K562 (cell line): ENCODE results near the gene FBXO33. TPM values are rescaled to one million over a fixed set of nuclear protein-coding genes. Genes with fewer than 3 reads are reported as not detected.
A peak's percentile ranks its signal among the peaks of the same experiment; 100 is the strongest.

Experiments
- BDP1 ChIP-seq: IDR thresholded peaks from 3 replicates; pipeline ENCODE4 v1.6.1; 2011; ENCODE audit not compliant: insufficient read length, insufficient read depth
- EGR1 ChIP-seq: fragments of 450-650 bp; conservative IDR thresholded peaks from 2 replicates; pipeline ENCODE4 v1.6.1; 2017; ENCODE audit warnings: mild to moderate bottlenecking
- GABPB1 ChIP-seq: sonication (generic); formaldehyde crosslinking; IDR thresholded peaks from 2 replicates; pipeline ENCODE4 v1.8.0; 2022; ENCODE audit warnings: mild to moderate bottlenecking, missing genetic modification reagents
- JUNB ChIP-seq: fragments of 450-650 bp; formaldehyde crosslinking; conservative IDR thresholded peaks from 2 replicates; pipeline ENCODE4 v1.4.0; 2020; ENCODE audit warnings: mild to moderate bottlenecking
- KLF16 ChIP-seq: IDR thresholded peaks from 2 replicates; pipeline ENCODE4 v1.6.1; 2016; ENCODE audit warnings: antibody characterized with exemption
- MYNN ChIP-seq, 2 experiments: sonication (generic); formaldehyde crosslinking in 1 of 2; IDR thresholded peaks; 2 replicates each; pipeline versions ENCODE4 v1.5.0 to v1.6.1; 2016 to 2020; ENCODE audit warnings: antibody characterized with exemption in 1 of 2, missing genetic modification reagents in 1 of 2
- NEUROD1 ChIP-seq: fragments of 150-350 bp; IDR thresholded peaks from 2 replicates; pipeline ENCODE4 v1.6.1; 2014; ENCODE audit warnings: borderline replicate concordance, low read length, low read depth; ENCODE audit not compliant: partially characterized antibody
- NFE2L1 ChIP-seq: fragments of 450-650 bp; IDR thresholded peaks from 2 replicates; pipeline ENCODE4 v1.6.1; 2016; ENCODE audit warnings: missing genetic modification characterization, low read depth, mild to moderate bottlenecking, missing compliant biosample characterization, moderate library complexity, borderline replicate concordance
- SRSF7 ChIP-seq: fragments of 200-400 bp; formaldehyde crosslinking; optimal IDR thresholded peaks from 2 replicates; pipeline ENCODE3; 2017; ENCODE audit warnings: mild to moderate bottlenecking, low read depth, low read length
- YBX1 ChIP-seq: fragments of 450-650 bp; IDR thresholded peaks from 2 replicates; pipeline ENCODE4 v1.7.1; 2016; ENCODE audit warnings: mild to moderate bottlenecking
- ZNF23 ChIP-seq: fragments of 250-450 bp; sonication (Bioruptor Pico); IDR thresholded peaks from 2 replicates; pipeline ENCODE4 v1.4.0; 2020; ENCODE audit warnings: mild to moderate bottlenecking
- polyA plus RNA-seq, 8 experiments: library from polyadenylated mRNA; depleted of rRNA in 4 of 8; stranded (reverse) in 5 of 8; unstranded in 3 of 8; fragments of >200 nt; fragmentation: Nextera tagmentation in 2 of 8; fragmentation: Illumina TruSeq in 1 of 8; extraction: Ambion mirVana in 2 of 8; extraction: Trizol in 1 of 8; gene quantifications; 2 replicates each; pipeline versions ENCODE4 v1.2.1 to v1.2.3, GENCODE V29; 2011 to 2014; ENCODE audit warnings: inconsistent platforms in 1 of 8, missing spikeins in 1 of 8
- total RNA-seq, 7 experiments: library from RNA; depleted of rRNA in 6 of 7; stranded (reverse); fragments of >200 nt in 6 of 7; fragmentation: Illumina TruSeq in 2 of 7; extraction: Trizol in 2 of 7; gene quantifications; 2 replicates each; pipeline versions ENCODE4 v1.2.1 to v1.2.3, GENCODE V29; 2011 to 2021; ENCODE audit warnings: low replicate concordance in 1 of 7
- TF ChIP-seq, protein P1 (sequence below): sonication (generic); formaldehyde crosslinking; IDR thresholded peaks from 2 replicates; pipeline ENCODE4 v1.9.0; 2022; ENCODE audit warnings: mild to moderate bottlenecking, missing genetic modification reagents
- TF ChIP-seq, protein P2 (sequence below): fragments of 250-450 bp; sonication (Bioruptor Pico); IDR thresholded peaks from 2 replicates; pipeline ENCODE4 v1.4.0; 2020
- TF ChIP-seq, protein P3 (sequence below): fragments of 450-650 bp; IDR thresholded peaks from 2 replicates; pipeline ENCODE4 v1.6.1; 2018; ENCODE audit not compliant: partially characterized antibody
- TF ChIP-seq, protein P4 (sequence below), 2 experiments: fragments of 450-650 bp; IDR thresholded peaks; 2 replicates each; pipeline ENCODE4 v1.6.1; 2016; ENCODE audit warnings: mild to moderate bottlenecking in 2 of 2, borderline replicate concordance in 1 of 2, low read depth in 1 of 2, moderate library complexity in 1 of 2

FBXO33 gene
- total and polyA plus RNA-seq, 9 of the 15 experiments (the other 6 are each of a cell fraction or from before 2014, with no cell fraction given) = 1.6 to 7.5 (median 5.0) TPM

DNA sequence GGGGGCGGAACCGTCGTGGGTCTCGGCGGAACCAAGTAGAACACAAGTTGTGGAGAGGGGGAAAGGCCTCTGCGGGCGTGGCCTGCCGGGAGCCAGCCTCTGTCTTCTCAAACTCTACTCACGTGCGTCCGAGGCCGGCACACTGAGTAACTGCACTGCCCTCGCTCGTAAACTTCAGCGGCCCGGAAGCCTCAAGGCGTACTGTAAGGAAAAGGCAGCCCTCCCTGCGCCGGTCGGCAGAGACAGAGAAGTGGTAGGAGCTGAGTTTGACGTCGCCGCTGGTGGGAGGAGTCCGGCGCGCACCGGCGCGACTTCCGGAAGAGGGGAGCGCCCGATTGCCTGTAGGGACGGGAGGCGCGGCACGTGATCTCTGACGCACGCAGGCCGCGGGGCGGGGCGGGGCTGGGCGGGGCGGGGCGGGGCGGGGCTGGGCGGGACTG, at the start of gene FBXO33 (continued):
- peak; percentile 80 for TF ChIP-seq GABPB1 (CRISPR knock-in tag)
- no peak for TF ChIP-seq JUNB (CRISPR knock-in tag)
- TF ChIP-seq, protein P1, sequence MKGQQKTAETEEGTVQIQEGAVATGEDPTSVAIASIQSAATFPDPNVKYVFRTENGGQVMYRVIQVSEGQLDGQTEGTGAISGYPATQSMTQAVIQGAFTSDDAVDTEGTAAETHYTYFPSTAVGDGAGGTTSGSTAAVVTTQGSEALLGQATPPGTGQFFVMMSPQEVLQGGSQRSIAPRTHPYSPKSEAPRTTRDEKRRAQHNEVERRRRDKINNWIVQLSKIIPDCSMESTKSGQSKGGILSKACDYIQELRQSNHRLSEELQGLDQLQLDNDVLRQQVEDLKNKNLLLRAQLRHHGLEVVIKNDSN (CRISPR knock-in tag) = peak; percentile 88
- TF ChIP-seq EGR1 = 0 out of 2 replicates have a peak, but pooled peaks have one; percentile 4
- no peak for TF ChIP-seq KLF16
- no peak for TF ChIP-seq YBX1
- no peak for TF ChIP-seq MYNN (IDR thresholded peaks at IDR 0.05)
- TF ChIP-seq MYNN (CRISPR knock-in tag; IDR thresholded peaks at IDR 0.05) = no peak
- peak; percentile 54 for TF ChIP-seq NEUROD1
- no peak for TF ChIP-seq BDP1
- TF ChIP-seq NFE2L1 = no peak
- TF ChIP-seq, protein P2, sequence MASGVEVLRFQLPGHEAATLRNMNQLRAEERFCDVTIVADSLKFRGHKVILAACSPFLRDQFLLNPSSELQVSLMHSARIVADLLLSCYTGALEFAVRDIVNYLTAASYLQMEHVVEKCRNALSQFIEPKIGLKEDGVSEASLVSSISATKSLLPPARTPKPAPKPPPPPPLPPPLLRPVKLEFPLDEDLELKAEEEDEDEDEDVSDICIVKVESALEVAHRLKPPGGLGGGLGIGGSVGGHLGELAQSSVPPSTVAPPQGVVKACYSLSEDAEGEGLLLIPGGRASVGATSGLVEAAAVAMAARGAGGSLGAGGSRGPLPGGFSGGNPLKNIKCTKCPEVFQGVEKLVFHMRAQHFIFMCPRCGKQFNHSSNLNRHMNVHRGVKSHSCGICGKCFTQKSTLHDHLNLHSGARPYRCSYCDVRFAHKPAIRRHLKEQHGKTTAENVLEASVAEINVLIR = peak; percentile 83
- TF ChIP-seq, protein P3, sequence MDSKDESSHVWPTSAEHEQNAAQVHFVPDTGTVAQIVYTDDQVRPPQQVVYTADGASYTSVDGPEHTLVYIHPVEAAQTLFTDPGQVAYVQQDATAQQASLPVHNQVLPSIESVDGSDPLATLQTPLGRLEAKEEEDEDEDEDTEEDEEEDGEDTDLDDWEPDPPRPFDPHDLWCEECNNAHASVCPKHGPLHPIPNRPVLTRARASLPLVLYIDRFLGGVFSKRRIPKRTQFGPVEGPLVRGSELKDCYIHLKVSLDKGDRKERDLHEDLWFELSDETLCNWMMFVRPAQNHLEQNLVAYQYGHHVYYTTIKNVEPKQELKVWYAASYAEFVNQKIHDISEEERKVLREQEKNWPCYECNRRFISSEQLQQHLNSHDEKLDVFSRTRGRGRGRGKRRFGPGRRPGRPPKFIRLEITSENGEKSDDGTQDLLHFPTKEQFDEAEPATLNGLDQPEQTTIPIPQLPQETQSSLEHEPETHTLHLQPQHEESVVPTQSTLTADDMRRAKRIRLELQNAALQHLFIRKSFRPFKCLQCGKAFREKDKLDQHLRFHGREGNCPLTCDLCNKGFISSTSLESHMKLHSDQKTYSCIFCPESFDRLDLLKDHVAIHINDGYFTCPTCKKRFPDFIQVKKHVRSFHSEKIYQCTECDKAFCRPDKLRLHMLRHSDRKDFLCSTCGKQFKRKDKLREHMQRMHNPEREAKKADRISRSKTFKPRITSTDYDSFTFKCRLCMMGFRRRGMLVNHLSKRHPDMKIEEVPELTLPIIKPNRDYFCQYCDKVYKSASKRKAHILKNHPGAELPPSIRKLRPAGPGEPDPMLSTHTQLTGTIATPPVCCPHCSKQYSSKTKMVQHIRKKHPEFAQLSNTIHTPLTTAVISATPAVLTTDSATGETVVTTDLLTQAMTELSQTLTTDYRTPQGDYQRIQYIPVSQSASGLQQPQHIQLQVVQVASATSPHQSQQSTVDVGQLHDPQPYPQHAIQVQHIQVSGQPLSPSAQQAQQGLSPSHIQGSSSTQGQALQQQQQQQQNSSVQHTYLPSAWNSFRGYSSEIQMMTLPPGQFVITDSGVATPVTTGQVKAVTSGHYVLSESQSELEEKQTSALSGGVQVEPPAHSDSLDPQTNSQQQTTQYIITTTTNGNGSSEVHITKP = peak; percentile 100
- TF ChIP-seq ZNF23 = no peak
- TF ChIP-seq, protein P4, sequence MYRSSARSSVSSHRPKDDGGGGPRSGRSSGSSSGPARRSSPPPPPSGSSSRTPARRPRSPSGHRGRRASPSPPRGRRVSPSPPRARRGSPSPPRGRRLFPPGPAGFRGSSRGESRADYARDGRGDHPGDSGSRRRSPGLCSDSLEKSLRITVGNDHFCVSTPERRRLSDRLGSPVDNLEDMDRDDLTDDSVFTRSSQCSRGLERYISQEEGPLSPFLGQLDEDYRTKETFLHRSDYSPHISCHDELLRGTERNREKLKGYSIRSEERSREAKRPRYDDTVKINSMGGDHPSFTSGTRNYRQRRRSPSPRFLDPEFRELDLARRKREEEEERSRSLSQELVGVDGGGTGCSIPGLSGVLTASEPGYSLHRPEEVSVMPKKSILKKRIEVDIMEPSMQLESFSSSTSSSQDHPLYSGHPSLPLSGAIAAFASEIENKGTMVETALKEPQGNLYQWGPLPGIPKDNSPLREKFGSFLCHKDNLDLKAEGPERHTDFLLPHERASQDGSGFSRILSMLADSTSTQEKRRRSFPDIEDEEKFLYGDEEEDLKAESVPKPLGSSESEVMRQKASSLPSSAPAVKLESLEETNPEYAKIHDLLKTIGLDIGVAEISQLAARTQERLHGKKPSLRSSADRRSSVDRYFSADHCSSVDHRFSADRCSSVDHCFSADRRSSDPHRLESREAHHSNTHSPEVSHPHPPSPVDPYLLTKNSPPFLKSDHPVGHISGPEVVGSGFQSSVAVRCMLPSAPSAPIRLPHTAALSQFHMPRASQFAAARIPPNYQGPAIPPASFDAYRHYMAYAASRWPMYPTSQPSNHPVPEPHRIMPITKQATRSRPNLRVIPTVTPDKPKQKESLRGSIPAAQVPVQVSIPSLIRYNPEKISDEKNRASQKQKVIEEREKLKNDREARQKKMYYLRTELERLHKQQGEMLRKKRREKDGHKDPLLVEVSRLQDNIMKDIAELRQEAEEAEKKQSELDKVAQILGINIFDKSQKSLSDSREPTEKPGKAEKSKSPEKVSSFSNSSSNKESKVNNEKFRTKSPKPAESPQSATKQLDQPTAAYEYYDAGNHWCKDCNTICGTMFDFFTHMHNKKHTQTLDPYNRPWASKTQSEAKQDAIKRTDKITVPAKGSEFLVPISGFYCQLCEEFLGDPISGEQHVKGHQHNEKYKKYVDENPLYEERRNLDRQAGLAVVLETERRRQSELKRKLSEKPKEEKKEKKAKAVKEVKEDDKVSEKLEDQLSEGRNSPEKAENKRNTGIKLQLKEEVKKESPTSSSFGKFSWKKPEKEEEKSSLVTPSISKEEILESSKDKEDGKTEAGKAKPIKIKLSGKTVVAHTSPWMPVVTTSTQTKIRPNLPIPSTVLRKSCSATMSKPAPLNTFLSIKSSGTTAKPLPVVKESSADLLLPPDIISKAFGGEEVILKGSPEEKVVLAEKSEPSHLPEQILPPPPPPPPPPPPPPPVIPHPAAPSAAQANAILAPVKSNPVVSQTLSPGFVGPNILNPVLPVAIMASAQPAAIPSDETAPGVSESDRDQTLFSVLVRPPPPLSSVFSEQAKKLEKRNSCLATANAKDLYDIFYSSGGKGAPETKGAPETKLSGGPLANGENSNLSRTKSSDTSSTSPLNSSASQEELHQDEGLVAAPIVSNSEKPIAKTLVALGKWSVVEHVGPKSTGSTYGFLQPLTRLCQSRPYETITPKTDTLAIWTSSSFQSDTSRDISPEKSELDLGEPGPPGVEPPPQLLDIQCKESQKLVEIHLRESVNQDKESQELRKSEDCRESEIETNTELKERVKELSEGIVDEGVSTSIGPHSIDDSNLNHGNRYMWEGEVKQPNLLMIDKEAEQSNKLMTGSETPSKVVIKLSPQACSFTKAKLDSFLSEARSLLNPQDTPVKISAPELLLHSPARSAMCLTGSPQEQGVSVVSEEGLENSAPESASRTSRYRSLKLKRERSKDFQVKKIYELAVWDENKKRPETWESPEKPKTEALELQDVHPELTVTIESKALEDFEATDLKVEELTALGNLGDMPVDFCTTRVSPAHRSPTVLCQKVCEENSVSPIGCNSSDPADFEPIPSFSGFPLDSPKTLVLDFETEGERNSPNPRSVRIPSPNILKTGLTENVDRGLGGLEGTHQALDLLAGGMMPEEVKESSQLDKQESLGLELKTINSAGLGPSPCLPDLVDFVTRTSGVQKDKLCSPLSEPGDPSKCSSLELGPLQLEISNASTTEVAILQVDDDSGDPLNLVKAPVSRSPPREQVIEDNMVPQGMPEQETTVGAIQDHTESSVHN (IDR thresholded peaks at IDR 0.05; ENCODE audit: borderline replicate concordance in 1 of 2, low read depth in 1 of 2) = no peak
- no peak for TF ChIP-seq SRSF7
